ENCODE data around the gene CDYL2.

- TF ChIP-seq POLR2A (IDR thresholded peaks at IDR 0.05) (no peak), CTCF (IDR thresholded peaks at IDR 0.05) (no peak)
These were observed 59.5 kb downstream of the CDYL2 start for GRCh38 chr16:80744856-80745255.
